ENCODE results near the gene ZNF468.
"Not testable (repeated sequence)": the region's sequence is repeated elsewhere in the genome, so short reads cannot be mapped to it uniquely, and the experiment has no call there.

Gene ZNF468

DNA sequence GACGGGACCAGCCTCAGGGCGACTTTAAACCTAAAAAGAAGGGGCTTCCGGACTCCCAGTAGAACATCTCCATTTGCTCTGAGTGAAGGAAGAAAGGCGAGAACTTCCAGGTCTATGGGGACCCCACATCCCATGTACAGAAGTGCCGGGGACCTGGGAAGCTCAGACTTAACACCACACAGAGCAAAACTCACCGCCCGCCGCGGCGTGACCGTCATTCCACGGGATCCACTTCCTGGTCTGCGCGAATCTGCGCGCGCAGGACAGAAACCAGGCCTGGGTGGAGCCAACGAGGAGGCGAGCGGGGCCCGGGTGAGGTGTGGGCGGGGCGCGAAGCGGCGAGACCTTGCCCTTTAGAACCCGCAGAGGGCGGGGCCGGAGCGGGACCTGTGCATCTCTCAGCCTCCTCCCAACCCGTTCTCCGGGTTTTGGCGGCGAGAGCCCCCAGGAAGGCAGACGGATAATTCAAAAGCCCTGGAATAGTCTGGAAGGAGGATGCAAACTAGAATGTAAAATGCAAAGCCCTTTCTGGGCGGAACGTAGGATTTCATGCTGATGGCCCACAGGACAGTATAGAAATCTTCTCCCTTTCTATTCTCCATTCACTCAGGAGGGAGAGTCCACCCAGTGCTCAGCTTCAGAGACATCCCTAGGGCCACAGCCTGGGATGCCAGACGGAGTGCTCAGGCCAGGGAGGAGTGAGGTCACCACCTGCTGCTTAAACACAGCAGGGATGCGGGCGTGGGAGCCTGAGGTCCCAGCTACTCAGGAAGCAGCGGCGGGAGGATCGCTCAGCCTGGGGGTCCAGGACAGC lies at the start of gene ZNF468:
ZNF468 (minus strand) TSS at position 242 of the 814 bp plus-strand sequence. CDS start 3,347 bp downstream, outside the sequence.
- peak; percentile 56 for DNase-seq (ENCODE audit: low read depth)

DNA sequence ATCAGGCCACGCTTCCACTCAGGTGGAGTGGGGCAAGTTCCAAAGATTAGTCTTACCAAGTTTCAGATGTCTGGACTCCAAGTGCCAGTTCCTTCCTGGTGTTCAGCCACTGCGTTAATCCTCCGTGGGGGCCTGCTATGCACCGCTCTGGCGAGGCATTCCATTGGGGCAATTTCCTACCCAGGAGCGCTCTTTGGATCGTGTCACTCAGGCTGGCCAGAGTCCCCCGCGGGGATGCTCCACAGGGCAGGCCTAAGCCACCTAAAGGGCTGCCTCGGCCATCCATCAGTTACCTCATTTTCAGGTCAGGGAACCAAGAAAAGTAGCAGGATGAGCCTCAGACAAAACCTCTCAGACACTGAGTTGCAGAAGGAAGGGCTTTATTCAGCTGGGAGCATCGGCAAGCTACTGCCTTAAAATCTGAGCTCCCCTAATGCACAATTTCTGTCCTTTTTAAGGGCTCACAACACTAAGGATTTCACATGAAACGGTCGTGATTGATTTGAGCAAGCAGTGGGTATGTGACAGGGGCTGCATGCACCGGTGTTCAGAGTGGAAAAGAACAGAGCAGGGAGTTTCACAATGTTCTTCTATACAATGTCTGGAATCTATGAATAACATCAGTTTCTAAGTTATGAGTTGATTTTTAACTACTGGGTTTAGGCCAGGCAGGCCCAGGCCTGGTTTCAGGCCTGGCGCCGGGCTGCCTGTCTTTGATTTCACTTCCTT lies 46.8 kb upstream of the ZNF468 start:
- not testable (repeated sequence) for DNase-seq (ENCODE audit: low read depth)

- DNase-seq (ENCODE audit: low read depth): no peak
These were observed 44.4 kb upstream of the ZNF468 start for GRCh38 chr19:52901842-52902241.

DNA sequence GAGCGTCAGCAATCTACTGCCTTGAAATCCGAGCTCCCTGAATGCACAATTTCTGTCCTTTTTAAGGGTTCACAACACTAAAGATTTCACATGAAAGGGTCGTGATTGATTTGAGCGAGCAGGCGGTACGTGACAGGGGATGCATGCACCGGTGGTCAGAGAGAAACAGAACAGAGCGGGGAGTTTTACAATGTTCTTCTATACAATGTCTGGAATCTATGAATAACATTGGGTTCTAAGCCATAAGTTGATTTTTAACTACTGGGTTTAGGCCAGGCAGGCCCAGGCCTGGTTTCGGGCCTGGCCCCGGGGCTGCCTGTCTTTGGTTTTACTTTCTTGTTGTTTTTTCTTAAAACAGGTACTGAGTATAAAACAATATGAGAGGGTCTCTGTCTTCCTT lies 41.2 kb upstream of the ZNF468 start:
- not testable (repeated sequence) for DNase-seq (ENCODE audit: low read depth)

DNA sequence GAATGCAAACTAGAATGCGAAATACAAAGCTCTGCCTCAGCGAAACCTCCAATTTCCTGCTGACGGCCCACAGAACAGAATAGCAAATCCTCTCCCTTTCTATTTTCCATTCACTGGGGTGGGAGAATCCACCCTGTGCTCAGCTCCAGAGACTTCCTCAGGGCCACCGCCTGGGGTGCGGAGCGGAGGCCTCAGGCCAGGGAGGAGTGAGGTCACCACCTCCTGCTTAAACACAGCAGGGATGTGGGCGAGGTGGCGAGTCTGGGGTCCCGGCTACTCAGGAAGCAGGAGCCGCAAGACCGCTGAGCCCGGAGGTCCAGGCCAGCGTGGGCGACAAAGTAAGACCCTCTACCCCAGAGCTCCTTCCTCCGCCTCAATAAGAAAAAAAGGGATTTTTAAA lies 40.7 kb upstream of the ZNF468 start:
- no peak for DNase-seq (ENCODE audit: low read depth)

DNA sequence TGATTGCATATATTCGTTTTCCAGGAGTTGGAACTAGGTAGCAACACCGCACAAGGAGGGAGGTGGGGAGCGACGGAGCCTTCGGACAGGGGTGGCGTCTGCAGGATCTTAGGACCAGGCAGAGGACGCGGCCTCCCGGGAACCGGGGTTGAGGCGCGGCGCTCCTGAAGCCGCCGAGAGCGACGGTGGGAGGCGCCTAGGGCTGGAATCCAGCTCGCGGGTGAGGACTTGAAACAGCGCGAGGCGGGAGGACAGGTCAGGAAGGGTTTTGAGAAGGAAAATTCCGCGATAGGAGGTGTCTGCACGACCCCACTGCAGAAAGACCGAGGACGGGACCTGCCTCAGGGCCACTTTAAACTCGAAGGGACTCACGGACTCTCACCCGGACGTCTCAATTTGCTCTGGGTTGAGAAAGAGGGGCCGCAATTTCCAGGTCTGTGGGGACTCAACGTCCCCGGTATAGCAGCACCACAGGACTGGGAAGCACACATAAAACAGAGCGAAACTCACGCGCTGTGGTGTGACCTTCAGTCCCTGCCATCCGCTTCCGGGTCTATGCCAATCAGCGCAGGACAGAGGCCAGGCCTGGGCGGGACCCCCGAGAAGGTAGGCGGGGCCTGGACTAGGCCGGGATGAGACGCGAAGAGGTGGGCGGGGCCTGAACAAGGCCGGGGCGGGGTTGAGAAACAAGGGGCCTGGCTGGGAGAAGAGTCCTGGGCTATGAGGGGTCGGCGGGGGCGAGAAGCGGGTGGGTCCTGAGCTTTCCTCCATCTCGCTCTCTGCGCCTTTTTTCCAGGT lies 39.9 kb upstream of the ZNF468 start, which contains the start of gene ZNF320:
ZNF320 (minus strand) TSS at position 498 of the 798 bp plus-strand sequence. CDS start 7,380 bp downstream, outside the sequence.
- DNase-seq (ENCODE audit: low read depth): peak; percentile 93

DNA sequence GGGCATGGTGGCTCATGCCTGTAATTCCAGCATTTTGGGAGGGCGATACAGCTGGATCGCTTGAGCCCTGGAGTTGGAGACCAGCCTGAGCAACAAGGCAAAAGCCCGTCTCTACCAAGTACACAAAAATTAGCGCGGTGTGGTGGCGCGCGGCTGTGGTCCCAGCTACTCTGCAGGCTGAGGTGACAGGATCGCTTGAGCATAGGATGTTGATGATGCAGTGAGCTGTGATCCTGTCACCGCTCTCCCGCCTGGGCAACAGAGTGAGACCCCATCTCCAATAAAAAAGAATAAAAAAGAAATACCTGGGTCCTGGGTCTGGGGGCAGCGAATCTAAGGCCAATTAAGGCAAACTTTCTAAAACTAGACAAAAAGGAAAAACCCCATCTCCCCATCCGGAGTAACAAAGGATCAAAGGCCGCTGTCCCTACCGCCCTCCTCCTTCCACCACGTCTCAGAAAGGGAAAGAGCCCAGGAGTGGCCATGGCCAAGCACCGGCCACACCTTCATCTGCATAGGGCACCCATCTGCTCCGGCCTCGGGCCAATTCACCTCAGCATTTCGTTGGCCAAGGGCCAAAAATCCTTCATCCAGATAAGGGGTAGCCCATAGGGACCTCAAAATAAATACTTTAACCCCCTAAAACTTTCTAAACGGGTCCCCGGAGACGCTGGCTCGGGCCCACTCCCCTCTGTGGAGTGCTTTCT lies 39.2 kb upstream of the ZNF468 start:
- DNase-seq (ENCODE audit: low read depth): no peak

DNA sequence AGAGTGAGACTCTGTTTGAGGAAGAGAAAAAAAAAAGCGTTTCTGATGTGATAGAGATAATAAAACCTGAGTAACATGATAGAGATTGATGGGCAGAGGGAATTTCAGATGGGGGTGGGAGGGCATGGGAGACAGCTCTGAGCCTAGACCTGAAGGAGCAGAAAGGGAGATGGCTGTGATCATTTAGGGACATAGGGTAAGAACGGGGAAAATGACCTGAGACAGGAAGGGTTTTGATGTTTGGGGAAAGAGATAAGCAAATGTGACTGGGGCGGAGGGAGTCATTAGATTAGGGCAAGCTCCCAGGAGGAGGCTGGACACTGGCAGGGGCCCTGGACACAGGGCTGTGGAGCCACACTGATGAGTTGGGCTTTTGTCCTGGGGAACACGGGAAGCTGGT lies 33.9 kb upstream of the ZNF468 start:
- DNase-seq (ENCODE audit: low read depth): no peak

DNA sequence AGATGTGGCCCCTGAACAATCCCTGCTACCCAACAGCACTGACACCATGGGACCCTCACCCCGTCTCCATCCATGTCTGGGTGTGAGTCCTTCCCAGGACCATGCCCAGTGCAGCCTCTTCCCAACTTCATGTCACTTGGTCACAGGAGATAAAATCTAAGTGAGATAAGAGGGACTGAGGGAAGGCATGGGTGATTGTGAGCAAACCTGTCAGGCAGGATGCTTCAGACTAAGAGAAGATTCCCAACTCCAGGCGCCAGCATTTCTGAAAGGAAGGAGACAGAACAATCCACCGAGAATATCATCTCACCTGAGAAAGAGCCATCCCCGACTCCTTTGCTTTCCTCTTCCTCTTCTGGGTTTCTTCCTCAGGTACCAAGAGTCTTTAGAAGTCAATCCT lies 32.5 kb upstream of the ZNF468 start:
- DNase-seq (ENCODE audit: low read depth): no peak

DNA sequence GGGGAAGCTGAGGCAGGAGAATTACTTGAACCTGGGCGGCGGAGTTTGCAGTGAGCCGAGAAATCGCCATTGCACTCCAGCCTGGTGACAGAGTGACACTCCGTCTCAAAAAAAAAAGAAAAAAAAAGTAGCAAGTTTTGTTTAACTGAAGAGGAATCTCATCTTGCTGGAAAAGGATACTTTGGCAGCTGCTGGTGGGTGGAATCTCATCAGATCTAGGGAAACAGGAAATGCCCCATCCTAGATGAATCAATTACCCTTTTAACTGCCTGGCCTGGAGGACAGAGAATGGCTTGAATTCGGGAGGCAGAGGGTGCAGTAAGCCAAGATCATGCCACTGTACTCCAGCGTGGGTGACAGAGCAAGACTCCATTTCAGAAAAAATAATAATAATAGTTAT lies 31.7 kb upstream of the ZNF468 start:
- DNase-seq (ENCODE audit: low read depth): no peak

GRCh38 chr19:52880895-52881389 lies 23.5 kb upstream of the ZNF468 start:
- no peak for DNase-seq (ENCODE audit: low read depth)

DNA sequence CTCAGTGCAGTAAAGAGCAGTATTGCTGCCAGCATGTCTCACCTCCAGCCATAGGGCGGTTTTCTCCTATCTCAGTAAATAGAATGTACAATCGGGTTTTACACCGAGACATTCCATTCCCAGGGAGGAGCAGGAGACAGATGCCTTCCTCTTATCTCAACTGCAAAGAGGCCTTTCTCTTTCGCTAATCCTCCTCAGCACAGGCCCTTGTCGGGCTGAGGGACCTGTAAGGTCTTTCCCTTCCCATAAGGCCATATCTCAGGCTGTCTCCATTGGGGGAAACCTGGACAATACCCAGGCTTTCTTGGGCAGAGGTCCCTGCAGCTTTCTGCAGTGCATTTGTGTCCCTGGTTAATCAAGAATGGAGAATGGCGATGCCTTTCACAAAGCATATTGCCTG lies 15.6 kb upstream of the ZNF468 start:
- not testable (repeated sequence) for DNase-seq (ENCODE audit: low read depth)

- no peak for DNase-seq (ENCODE audit: low read depth)
These were observed 14.0 kb upstream of the ZNF468 start for GRCh38 chr19:52871466-52871865.

- not testable (repeated sequence) for DNase-seq (ENCODE audit: low read depth)
These were observed 10.6 kb upstream of the ZNF468 start for GRCh38 chr19:52868031-52868430.

- peak; percentile 14 for DNase-seq (ENCODE audit: low read depth)
These were observed 660 bp downstream of the ZNF468 start for GRCh38 chr19:52856540-52857377.

GRCh38 chr19:52847352-52847751 lies 10.1 kb downstream of the ZNF468 start:
- DNase-seq (ENCODE audit: low read depth): not testable (repeated sequence)

DNA sequence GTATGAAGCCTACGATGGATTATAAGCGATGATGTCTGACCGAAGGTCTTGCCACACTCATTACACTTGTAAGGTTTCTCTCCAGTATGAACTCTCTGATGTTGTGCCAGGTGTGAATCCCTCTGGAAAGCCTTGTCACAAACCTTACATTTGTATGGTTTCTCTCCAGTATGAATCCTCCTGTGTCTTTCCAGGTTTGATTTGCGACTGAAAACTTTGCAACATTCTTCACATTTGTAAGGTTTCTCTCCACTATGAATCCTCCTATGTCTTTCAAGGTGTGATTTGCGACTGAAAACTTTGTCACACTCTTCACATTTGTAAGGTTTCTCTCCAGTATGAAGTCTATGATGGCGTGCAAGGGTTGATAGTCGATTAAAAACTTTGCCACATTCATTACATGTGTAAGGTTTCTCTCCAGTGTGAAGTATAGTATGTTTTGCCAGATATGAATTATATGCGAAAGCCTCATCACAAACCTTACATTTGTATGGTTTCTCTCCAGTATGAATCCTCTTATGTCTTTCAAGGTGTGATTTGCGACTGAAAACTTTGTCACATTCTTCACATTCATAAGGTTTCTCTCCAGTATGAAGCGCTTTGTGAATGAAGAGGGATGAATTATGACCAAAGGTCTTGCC lies 16.5 kb downstream of the ZNF468 start:
- not testable (repeated sequence) for DNase-seq (ENCODE audit: low read depth)

DNA sequence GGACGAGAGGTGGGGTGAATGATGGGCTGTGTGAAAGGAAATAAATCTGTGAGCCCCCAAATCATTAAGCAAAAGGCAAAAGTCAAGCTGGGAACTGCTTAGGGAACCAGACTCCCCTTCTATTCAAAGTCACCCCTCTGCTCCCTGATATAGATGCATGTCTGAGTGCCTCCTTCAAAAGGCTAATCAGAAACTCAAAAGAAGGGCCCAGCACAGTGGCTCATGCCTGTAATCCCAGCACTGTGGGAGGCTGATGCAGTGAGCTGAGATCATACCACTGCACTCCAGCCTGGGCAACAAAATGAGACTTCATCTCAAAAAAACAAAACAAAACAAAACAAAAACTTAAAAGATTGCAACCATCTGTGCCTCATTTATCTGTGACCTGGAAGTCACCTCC lies 23.1 kb downstream of the ZNF468 start:
- DNase-seq (ENCODE audit: low read depth): not testable (repeated sequence)

- not testable (repeated sequence) for DNase-seq (ENCODE audit: low read depth)
These were observed 23.9 kb downstream of the ZNF468 start for GRCh38 chr19:52833541-52833940.

GRCh38 chr19:52829866-52830265 lies 27.6 kb downstream of the ZNF468 start:
- DNase-seq (ENCODE audit: low read depth): not testable (repeated sequence)
